ENCODE measurements around the gene PDE8B. TPM values are rescaled to one million over a fixed set of nuclear protein-coding genes. Genes with fewer than 3 reads are reported as not detected.

PDE8B gene
- total and polyA plus RNA-seq, 2 experiments from 2014 or later: 0.45 to 0.91 TPM

GRCh38 chr5:77194762-77195161 is 15.7 kb upstream of the PDE8B start (continued):
- TF ChIP-seq REST (IDR thresholded peaks at IDR 0.05; ENCODE audit: unreplicated experiment): no peak
- TF ChIP-seq ETS1 (IDR thresholded peaks at IDR 0.05): no peak
- no peak for TF ChIP-seq ZNF462 (CRISPR knock-in tag; IDR thresholded peaks at IDR 0.05)

Data from GM23338 (cell line).